ENCODE results near the gene MGST2.

DNA sequence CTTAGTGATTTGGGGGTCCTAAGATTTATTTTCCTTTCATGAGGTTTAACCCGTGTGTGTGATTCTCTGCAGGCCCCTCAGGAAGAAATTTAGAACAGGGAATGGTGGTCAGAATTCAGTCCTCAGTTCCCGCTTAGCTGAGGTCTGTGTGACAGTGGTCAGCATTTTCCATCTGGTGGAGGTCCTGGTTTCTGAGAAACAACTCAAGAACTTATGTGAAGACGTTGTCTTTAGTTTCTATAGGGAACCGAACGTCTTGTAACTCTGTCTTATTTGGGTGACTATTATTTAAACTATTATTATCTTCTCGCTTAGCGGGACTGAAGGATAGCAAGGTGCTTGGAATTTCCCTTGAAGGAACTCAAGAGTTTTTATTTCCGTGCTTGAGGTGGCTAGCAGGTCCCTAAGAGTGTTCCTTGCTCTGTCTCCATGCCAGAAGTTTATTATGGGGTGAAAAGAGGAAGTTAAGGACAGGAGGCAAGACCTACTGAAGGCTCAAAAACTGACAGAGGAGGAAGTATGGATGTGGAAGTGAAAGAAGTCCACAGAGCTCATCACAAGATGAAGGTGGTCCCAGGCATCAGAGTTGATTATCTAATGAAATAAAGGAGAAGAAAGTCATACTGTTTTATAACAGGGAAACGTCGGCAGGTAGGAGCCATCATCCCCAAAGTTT, 9.4 kb downstream of the MGST2 start:
- TF ChIP-seq TAF1 (IDR thresholded peaks at IDR 0.05; ENCODE audit: low read depth, low read length) (no peak), POLR2A (IDR thresholded peaks at IDR 0.05; ENCODE audit: low read depth, low read length) (no peak)
